ENCODE data around the gene PSORS1C1.
"Not testable (repeated sequence)": the region's sequence is repeated elsewhere in the genome, so short reads cannot be mapped to it uniquely, and the experiment has no call there.

PSORS1C1 gene, protein sequence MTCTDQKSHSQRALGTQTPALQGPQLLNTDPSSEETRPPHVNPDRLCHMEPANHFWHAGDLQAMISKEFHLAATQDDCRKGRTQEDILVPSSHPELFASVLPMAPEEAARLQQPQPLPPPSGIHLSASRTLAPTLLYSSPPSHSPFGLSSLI
- 0 reads per million in 3 experiments for total RNA-seq

DNA sequence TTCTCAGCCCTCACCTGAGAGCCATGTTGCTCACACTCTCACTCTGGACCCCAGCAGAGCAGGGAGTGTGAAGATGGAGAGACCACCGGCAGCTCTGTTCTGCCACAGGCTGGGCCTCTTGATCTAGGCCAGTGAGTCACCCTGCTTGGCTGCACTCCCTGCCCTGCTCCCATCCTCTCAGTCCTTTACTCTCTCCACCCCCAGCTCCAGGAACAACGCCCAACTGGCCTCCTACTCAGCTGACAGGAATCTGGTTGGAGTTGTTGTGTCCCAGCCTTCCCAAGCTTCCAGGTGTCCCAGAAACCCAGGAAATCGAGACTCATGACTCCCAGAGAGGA is at the start of gene PSORS1C1:
Gene PSORS1C1 (plus strand): TSS at position 260 of the 338 bp plus-strand sequence. CDS start 14,833 bp downstream, outside the sequence.
- no peak for DNase-seq

DNA sequence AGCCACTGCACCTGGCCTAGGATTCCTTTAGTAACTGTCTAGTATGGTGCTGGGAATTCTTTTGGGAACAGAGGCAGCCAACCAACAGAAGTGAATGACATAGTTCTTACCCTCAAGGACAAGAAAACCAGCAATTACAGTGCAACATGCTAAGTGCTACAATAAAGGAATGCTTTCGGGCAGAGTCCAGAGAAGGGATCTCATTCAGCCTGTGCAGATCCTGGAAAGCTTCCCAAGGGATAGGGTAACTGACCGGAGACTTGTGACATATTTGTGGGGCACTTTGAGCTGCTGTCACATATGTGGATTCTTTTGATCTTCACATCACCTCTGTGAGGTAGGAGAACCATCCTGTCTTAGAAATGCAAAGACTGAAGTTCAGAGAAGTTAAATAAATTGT is 49.0 kb upstream of the PSORS1C1 start:
- DNase-seq = no peak

DNA sequence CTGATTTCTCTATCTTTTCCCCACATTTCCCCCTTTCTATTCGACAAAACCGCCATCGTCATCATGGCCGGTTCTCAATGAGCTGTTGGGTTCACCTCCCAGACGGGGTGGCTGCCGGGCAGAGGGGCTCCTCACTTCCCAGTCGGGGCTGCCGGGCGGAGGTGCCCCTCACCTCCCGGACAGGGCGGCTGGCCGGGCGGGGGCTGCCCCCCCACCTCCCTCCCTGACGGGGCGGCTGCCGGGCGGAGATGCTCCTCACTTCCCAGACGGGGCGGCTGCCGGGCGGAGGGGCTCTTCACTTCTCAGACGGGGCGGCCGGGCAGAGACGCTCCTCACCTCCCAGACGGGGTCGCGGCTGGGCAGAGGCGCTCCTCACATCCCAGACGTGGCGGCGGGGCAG is 47.6 kb upstream of the PSORS1C1 start:
- not testable (repeated sequence) for DNase-seq

DNA sequence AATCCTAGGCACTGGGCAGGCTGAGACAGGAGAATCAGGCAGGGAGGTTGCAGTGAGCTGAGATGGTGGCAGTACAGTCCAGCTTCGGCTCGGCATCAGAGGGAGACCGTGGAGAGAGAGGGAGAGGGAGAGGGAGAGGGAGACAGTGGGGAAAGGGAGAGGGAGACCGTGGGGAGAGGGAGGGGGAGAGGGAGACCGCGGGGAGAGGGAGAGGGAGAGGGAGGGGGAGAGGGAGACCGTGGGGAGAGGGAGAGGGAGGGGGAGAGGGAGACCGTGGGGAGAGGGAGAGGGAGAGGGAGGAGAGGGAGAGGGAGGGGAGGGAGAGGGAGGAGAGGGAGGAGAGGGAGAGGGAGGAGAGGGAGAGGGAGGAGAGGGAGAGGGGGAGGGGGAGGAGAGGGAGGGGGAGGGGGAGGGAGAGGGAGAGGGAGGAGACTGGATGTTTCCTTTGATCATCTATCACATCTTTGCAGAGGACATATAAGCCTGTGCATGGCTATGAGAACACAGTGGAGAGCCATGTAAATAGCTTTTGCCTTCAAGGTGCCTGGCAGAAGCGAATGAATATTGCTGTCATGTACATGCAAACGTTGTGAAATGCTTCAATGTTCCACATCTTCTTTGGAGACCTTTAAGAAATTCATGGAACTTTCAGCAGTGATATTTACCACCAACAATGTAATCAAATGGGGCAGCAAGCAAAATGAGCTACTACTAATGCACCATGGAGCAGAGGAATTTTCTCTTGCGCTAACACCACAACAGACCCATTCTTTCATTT is 46.5 kb upstream of the PSORS1C1 start:
- DNase-seq = not testable (repeated sequence)

DNA sequence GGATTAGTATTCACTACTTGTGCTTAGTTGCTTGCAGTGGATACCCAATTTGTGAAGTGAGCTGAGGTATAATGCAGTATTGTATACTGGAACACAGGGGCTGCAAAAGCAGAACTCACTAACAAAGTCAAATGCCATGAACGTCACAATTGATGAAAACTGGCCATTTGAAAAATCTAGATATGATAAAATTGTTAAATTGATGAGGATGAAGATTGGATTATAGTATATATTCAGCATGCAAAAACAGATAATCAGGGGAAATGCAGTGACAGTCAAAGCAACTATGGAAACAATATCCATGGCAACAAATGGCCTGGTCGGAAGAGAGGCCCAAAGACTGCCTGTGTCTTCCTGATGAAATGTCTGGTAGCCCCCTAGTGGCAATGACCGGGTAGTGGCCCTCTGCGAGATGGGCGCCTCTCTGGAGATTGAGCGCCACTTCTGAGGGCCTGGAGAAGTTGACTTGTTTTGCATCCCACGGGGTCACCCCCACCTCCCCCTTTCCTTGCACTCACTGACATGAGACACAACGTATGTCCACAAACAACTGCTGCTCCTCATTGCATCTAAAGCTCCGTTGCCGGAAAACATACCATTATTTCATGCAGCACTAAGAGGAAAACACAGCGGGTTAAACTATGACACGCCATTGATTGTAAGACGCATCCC is 45.8 kb upstream of the PSORS1C1 start:
- peak; percentile 57 for DNase-seq

DNA sequence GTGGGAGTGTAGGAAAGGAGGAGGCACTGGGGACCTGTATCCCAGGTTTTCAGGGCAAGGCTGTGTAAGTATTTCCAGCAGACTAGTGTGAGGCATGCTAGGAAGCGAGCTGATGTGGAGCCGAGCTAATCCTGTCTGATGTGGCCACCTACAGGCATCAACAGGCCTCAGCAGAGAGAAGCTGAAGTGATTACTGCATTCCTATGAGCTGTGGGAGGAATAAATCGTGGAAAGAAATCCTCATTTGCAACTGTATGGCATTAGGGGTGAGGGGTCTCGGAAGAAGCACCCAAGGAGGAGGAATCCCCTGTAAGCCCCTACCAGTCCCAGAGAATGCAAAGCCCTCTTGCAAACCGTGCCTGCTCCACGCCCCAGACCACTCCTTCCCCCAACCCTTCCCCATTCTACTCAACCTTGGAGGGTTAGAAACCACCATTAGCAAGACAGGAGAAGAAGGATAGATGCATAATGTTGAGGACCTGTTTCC is 43.8 kb upstream of the PSORS1C1 start:
- DNase-seq = no peak

DNA sequence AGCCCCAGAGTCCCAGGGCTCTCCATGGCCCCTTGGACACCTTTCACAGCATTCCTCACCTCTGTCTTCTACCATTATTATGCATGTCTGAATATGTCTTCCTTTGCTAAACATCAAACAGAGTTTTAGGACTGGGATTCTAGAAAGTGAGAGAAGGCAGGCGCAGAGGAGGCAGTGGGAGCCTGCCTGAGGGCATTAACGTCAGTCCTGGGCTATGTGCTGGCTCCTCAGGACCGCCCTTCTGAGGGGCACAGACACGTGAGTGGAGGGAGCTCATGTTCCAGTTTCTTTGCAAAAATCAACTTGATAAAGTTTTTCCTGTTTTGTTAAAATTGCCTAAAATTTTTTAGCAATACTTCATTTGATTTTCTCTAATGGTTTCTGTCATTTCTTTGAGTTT is 40.2 kb upstream of the PSORS1C1 start:
- no peak for DNase-seq

DNA sequence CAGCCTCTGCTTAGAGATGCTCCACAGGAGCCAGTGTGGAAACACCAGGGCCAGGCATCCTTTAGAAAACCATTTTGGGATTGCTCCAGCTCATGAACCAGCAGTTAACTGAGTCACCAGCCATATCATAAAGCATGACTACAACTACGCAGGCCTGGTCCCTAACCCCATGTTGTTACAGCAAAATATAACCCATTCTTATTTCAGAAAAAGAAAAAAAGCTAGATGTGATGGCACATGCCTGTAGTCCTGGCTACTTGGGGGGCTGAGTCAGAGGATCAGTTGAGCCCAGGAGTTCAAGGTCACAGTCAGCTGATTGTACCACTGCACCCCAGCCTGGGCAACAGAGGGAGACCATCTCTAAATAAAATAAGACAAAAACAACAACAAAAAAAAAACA is 39.1 kb upstream of the PSORS1C1 start:
- no peak for DNase-seq

DNA sequence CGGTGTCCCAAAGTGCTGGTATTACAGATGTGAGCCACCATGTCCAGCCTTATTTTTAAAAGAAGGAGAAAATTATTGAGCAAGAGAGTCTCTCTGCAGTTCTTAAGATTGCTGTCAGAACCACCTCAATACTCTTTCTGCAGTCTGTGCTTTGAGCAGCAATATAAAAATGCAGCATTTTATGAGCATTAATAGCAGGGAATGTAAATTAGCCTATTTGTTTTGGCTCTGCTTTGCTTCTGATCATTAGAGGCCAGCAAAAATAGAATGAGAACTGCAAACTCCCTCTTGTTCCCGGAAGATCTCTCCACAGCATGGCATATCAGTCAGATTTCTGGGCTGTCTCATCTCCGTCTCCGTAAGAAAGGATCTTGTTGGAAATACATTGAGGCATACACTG is 38.0 kb upstream of the PSORS1C1 start:
- no peak for DNase-seq

DNA sequence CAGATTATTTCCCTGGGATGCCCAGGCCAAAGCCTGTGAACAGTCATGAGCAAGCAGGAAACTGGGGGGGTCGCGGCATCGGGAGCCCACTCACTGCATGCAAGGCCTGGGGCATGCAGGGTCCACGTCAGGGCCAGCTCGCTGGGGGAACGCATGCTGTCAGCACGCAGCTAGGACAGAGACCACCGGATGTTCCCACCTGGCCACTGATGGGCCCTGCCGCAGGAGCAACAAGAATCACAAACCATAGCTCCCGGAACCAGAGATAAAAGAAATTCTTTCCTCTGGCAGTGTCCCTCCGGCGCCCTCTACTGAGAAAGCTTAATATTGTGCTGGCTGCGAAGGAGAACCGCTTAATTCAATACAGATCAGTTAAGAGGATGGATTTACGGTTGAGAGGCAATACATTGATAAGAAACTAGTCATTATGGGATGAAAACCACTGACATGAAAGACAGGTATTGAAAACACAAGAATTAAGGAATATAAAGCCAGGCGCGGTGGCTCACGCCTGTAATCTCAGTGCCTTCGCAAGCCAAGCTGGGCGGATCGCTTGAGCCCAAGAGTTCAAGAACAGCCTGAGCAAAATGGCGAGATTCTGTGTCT is 34.8 kb upstream of the PSORS1C1 start:
- DNase-seq = peak; percentile 61

DNA sequence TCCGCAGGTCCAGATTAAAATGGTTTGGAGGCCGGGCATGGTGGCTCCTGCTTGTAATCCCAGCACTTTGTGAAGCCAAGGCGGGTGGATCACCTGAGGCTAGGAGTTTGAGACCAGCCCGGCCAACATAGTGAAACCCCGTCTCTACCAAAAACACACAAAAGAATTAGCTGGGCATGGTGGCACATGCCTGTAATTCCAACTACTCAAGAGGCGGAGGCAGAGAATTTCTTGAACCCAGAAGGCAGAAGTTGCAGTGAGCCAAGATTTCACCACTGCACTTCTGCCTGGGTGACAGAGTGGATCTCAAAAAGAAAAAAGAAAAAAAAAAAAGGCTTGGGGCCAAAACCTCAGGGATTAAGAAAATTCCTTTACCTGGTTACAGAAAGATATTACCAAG is 32.7 kb upstream of the PSORS1C1 start:
- no peak for DNase-seq

DNA sequence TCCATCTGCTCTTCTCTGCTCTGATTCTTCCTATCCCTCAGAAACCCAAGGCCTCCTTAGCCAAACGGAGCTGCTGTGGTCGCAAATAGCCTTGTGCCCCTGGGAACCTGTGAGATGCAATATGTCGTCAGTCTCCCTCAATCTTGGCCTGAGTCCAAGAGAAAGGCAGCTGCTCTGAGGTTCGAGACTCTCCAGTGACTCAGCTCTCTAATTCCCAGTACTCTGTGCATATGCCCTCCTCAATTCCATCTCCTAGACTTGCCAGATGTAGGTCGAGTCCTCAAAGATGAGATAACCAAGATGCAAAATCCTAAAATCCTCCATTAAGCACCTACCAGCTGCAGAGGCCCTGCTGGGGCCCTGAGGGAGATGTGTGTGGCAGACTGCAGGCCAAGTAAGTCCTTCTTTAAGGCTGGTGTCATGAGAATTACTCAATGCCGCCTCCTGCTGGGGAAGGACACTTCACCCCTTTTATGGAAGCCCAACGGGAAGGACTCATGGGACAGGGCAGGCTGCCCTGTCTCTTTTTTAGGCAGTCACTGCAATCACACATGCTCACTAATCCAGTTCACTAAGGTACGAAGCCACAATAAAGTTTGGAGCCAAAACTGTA is 30.8 kb upstream of the PSORS1C1 start:
- no peak for DNase-seq

DNA sequence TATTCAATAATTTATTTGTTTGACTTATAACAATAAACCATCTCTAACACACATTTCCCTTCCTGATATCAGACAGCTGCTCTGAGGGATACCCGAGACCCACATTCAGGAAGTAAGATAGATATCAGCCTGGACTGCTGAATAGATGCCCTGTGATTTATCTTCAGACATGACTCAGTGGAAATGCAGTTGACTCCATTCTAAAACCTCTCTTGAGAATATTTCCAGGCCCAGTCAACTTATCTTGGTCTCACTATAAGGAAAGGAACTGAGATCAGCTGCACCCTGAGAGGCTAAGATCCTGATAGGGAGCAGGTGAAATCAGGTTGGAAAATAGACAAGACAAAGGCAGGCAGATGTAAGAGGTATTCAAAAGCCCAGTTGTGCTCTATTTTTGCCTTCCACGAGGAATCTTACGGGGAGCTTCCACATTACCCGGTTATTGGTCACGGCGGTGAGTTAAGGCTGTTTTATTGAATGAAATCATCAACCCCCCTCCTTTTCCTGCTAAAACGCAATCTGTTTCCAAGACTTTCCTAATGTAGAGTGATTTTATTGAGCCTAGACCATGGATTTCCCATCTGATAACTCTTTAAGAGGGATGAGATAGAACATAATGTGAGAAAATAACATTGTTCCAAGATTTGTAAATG is 27.7 kb upstream of the PSORS1C1 start:
- DNase-seq = no peak

DNA sequence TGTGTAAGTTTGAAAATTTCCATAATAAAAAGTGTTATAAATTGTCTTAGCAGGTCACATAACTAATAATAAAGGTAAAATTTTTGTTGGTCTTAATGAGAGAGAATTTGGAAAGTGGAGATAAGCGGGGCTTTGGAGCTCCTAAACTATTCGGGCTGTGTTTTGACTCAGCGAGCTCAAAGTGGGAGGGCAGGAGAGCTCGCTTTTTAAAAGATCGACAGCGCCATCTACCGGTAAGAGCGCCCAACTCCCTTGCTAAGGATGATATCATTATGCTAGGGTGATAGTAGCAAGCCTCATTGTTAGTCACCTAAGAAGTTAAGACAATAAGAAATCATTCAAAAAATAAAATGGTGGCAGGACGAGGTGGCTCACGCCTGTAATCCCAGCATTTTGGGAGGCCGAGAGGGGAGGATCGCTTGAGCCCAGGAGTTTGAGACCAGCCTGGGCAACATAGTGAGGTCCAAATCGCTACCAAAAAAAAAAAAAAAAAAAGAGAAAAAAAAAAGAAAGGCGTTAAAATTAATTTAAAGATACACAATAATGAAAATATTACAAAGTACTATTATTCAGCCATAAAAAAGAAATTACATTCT is 27.0 kb upstream of the PSORS1C1 start:
- DNase-seq = peak; percentile 73

DNA sequence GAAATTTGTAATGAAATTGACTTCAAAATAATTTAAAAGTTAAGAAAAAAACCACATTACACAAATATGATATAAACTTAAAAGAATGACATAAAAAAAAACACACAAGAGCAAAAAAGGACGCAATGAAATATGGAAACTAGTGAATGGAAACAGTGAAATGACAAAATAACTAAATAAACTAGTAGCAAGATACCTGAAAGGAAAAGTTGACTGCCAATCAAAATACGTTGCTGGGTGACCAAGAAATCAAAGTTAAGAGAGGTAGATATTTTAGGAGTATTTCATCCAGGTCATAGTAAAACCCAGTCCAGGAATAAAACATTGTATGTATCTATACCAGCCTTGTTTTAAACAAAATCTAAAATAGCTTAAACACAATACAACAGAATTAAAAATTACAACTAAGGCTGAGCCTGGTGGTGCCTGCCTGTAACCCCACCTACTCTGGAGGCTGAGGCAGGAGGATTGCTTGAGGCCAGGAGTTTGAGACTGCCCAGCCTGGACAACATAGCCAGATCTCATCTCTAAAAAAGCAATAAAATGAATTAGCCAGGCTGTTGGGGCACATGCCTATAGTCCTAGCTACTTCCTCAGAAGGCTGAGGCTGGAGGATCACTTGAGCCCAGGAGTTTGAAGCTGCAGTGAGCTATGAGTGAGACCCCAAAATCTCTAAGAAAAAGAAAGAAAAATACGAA is 24.2 kb upstream of the PSORS1C1 start:
- no peak for DNase-seq

DNA sequence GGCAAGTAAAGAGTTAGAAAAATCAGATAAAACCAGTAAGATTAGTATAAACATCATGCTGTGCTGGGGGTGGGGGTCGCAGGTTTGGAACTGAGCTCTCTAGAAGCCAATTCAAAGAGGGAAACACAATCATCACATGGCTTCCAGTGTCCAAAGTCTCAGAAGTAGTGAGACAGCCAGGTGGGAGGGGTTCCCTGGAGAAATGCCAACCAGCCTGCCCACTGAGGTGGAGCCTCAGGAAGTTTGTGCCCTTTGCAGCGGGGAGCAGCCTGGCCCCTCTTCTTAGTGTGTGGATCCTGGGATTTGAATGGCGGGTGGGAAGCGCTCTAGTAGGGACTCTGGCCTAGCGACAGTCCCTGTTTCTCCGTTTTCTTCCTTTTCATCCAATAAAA is 23.6 kb upstream of the PSORS1C1 start:
- DNase-seq = no peak

DNA sequence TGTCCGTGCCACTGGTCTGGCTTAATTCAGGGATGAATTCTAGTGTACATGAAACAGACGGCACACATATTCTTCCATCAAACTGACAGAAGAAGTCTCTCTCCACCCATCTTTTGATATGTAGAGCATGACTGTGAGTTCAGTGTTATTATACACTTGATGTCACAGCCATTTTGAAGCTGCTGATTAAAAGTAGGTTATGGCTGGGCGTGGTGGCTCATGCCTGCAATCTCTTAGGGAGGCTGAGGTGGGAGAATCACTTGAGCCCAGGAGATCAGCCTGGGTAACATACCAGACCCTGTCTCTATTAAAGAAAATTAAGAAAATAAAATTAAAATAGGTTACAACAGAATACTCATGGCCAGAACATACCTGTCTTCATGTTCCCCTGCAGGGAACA is 22.9 kb upstream of the PSORS1C1 start:
- no peak for DNase-seq

DNA sequence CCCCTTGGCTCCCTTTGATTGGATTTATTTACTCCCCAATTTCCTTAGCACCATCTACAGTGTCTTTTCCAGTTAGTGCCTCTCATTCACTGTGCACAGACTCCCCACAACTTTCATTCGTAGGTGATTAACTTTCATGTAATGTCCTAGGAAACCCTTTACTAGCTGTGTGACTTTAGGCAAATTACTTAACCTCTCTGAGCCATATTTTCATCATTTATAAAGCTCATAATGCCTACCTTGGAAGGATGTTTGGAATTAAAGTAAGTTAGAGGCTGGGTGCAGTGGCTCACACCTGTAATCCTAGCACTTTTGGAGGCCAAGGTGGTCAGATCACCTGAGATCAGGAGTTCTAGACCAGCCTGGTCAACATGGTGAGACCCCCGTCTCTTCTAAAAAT is 22.4 kb upstream of the PSORS1C1 start:
- no peak for DNase-seq

DNA sequence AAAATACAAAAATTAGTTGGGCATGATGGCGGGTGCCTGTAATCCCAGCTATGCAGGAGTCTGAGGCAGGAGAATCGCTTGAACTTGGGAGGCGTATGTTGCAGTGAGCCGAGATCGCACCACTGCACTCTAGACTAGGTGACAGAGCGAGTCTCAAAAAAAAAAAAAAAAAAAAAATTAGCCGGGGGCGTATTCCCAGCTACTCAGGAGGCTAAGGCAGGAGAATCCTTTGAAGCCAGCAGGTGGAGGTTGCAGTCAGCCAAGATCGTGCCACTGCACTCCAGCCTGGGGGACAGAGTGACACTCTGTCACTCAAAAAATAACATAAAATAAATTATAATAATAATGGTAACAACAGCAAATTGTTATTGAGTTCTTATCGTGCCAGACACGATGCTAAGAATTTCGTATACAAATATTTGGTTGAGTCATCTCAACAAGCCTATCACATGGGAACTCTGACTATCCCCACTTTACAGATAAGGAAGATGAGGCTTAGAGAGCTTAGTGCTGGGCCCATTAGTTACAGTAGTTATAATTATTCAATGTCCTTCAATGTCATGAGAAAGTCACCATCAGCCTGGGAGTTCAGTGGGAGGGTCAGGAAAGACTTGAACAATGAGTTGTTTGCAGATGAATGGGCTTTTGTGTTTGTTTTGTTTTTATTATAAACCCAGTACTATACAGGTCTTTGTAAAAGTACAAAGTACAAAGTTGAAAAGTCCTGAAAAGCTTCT is 21.7 kb upstream of the PSORS1C1 start:
- DNase-seq = no peak

DNA sequence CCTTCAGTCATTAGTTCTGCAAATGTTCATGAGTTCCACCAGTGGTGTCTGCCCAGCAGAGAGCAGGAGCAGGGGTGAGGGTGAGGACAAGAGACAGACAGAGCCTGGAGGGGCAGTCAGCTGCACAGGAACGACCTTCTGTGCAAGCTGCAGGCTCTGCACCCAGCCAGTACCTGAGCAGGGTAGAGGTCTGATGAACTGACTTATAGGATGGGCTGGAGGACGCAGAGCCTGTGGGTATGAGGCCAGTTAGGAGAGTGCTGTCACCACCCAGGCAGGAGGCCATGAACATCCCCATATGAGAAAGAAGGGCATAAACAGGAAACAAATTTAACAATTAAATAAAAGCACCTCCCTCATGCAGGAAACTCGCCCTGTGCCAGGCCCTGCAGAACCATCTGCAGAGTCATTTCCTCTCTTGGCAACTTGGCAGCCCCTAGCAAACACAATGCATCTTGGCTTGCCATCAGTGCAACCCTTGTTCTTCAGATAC is 20.2 kb upstream of the PSORS1C1 start:
- DNase-seq = peak; percentile 52

DNA sequence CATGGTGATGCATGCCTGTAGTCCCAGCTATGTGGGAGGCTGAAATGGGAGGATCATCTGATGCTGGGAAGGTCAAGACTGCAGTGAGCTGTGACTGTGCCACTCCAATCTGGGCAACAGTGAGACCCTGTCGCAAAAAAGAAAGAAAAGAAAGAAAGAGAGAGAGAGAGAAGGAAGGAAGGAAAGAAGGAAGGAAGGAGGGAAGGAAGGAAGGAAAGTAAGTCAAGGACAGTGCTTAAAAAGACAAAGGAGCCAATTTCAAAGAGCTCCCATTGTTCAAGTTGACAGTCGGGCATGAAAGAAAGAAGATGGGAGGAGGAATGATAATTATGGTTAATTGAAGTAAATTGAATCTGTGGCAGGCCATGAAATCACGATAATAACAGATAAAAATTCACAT is 18.4 kb upstream of the PSORS1C1 start:
- no peak for DNase-seq

All from central memory CD4-positive, alpha-beta T cell (primary cell).